ENCODE measurements around the gene BCAS1.
A peak's percentile ranks its signal among the peaks of the same experiment; 100 is the strongest.

The BCAS1 gene

DNA sequence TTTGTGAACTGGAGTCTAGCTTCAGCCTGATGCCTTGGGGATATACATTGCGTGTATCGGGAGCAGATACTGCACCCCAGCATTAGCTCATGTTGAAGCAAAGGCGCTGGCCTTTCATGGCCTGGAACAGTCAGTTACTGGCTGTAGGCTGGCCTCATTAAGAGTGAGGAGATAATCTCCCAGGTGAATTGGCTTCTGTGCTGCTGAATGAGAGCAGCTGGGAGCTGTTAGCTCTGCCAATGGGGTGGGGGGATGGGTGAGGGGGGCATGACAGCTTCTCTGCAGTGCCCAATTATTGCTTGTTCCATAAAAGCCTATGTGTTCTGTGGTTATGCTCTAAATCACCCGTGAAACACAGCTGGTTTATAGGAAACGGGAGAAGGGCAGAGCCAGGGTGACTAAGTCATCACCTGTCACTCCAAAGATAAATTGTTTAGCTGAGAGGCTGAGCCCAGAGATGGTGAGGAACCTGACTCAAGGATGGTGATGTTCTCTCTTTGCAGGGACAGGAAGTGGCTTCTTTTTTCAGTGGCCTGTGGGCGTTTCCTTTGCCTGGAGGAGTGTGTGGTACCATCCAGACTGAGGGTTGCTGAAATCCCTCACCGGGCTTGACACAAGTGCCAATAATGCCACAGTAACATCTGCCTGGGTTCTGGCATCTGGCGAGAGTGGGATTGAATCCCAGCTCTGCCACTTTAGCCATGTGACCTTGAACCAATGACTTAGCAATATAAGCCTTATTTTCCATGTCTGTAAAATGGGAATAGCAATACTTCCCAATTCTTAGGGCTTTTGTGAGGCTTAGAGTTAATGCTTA lies 170.8 kb downstream of the BCAS1 start (continued):
- TF ChIP-seq GLIS1 (tag by site-specific recombination; IDR thresholded peaks at IDR 0.05) (peak; percentile 54), IKZF3 (tag by site-specific recombination; IDR thresholded peaks at IDR 0.05) (peak; percentile 60; the same call in 1 of the 2 replicates), ZNF600 (tag by site-specific recombination; IDR thresholded peaks at IDR 0.05) (peak; percentile 94), MEIS1 (CRISPR knock-in tag; IDR thresholded peaks at IDR 0.05; ENCODE audit: borderline replicate concordance) (peak; percentile 89), ZNF223 (tag by site-specific recombination; IDR thresholded peaks at IDR 0.05) (no peak), OVOL3 (tag by site-specific recombination; IDR thresholded peaks at IDR 0.05) (peak; percentile 79; the same call in 1 of the 2 replicates), ZNF341 (tag by site-specific recombination; IDR thresholded peaks at IDR 0.05; ENCODE audit: low read depth) (peak; percentile 53), MZF1 (tag by site-specific recombination; IDR thresholded peaks at IDR 0.05; ENCODE audit: borderline replicate concordance) (peak; percentile 49; the same call in 1 of the 2 replicates), ZNF544 (tag by site-specific recombination; IDR thresholded peaks at IDR 0.05) (no peak), ZBTB7A (tag by site-specific recombination; IDR thresholded peaks at IDR 0.05; ENCODE audit: low read depth) (no peak), SALL2 (tag by site-specific recombination; IDR thresholded peaks at IDR 0.05; ENCODE audit: borderline replicate concordance) (no peak), ZNF747 (tag by site-specific recombination; IDR thresholded peaks at IDR 0.05) (no peak), ZNF558 (tag by site-specific recombination; IDR thresholded peaks at IDR 0.05) (0 out of 2 replicates have a peak, but pooled peaks have one; percentile 44), KLF9 (tag by site-specific recombination; IDR thresholded peaks at IDR 0.05; ENCODE audit: low read depth) (peak; percentile 54), ZNF843 (tag by site-specific recombination; IDR thresholded peaks at IDR 0.05) (peak; percentile 98), ZNF548 (tag by site-specific recombination; IDR thresholded peaks at IDR 0.05) (no peak), GFI1B (tag by site-specific recombination; IDR thresholded peaks at IDR 0.05) (peak; percentile 93), ZFP37 (tag by site-specific recombination; IDR thresholded peaks at IDR 0.05) (0 out of 2 replicates have a peak, but pooled peaks have one; percentile 78), KLF7 (tag by site-specific recombination; IDR thresholded peaks at IDR 0.05; ENCODE audit: borderline replicate concordance) (0 out of 2 replicates have a peak, but pooled peaks have one; percentile 87), ZNF394 (tag by site-specific recombination; IDR thresholded peaks at IDR 0.05; ENCODE audit: borderline replicate concordance) (peak; percentile 98), RBAK (tag by site-specific recombination; IDR thresholded peaks at IDR 0.05) (no peak), ZNF324 (tag by site-specific recombination; IDR thresholded peaks at IDR 0.05) (peak; percentile 83)
- TF ChIP-seq, protein P1, sequence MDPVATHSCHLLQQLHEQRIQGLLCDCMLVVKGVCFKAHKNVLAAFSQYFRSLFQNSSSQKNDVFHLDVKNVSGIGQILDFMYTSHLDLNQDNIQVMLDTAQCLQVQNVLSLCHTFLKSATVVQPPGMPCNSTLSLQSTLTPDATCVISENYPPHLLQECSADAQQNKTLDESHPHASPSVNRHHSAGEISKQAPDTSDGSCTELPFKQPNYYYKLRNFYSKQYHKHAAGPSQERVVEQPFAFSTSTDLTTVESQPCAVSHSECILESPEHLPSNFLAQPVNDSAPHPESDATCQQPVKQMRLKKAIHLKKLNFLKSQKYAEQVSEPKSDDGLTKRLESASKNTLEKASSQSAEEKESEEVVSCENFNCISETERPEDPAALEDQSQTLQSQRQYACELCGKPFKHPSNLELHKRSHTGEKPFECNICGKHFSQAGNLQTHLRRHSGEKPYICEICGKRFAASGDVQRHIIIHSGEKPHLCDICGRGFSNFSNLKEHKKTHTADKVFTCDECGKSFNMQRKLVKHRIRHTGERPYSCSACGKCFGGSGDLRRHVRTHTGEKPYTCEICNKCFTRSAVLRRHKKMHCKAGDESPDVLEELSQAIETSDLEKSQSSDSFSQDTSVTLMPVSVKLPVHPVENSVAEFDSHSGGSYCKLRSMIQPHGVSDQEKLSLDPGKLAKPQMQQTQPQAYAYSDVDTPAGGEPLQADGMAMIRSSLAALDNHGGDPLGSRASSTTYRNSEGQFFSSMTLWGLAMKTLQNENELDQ (tag by site-specific recombination; IDR thresholded peaks at IDR 0.05; ENCODE audit: low read depth): no peak
- TF ChIP-seq, protein P2, sequence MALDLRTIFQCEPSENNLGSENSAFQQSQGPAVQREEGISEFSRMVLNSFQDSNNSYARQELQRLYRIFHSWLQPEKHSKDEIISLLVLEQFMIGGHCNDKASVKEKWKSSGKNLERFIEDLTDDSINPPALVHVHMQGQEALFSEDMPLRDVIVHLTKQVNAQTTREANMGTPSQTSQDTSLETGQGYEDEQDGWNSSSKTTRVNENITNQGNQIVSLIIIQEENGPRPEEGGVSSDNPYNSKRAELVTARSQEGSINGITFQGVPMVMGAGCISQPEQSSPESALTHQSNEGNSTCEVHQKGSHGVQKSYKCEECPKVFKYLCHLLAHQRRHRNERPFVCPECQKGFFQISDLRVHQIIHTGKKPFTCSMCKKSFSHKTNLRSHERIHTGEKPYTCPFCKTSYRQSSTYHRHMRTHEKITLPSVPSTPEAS (tag by site-specific recombination; IDR thresholded peaks at IDR 0.05): peak; percentile 48; the same call in 1 of the 2 replicates
- TF ChIP-seq, protein P3, sequence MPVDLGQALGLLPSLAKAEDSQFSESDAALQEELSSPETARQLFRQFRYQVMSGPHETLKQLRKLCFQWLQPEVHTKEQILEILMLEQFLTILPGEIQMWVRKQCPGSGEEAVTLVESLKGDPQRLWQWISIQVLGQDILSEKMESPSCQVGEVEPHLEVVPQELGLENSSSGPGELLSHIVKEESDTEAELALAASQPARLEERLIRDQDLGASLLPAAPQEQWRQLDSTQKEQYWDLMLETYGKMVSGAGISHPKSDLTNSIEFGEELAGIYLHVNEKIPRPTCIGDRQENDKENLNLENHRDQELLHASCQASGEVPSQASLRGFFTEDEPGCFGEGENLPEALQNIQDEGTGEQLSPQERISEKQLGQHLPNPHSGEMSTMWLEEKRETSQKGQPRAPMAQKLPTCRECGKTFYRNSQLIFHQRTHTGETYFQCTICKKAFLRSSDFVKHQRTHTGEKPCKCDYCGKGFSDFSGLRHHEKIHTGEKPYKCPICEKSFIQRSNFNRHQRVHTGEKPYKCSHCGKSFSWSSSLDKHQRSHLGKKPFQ (tag by site-specific recombination; IDR thresholded peaks at IDR 0.05): peak; percentile 78
- TF ChIP-seq, protein P4, sequence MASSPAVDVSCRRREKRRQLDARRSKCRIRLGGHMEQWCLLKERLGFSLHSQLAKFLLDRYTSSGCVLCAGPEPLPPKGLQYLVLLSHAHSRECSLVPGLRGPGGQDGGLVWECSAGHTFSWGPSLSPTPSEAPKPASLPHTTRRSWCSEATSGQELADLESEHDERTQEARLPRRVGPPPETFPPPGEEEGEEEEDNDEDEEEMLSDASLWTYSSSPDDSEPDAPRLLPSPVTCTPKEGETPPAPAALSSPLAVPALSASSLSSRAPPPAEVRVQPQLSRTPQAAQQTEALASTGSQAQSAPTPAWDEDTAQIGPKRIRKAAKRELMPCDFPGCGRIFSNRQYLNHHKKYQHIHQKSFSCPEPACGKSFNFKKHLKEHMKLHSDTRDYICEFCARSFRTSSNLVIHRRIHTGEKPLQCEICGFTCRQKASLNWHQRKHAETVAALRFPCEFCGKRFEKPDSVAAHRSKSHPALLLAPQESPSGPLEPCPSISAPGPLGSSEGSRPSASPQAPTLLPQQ (tag by site-specific recombination; IDR thresholded peaks at IDR 0.05): peak; percentile 81
- TF ChIP-seq, protein P5, sequence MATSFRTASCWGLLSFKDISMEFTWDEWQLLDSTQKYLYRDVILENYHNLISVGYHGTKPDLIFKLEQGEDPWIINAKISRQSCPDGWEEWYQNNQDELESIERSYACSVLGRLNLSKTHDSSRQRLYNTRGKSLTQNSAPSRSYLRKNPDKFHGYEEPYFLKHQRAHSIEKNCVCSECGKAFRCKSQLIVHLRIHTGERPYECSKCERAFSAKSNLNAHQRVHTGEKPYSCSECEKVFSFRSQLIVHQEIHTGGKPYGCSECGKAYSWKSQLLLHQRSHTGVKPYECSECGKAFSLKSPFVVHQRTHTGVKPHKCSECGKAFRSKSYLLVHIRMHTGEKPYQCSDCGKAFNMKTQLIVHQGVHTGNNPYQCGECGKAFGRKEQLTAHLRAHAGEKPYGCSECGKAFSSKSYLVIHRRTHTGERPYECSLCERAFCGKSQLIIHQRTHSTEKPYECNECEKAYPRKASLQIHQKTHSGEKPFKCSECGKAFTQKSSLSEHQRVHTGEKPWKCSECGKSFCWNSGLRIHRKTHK (tag by site-specific recombination; IDR thresholded peaks at IDR 0.05): no peak

Measured in HEK293 (cell line).